Hematopoietic multipotent progenitor cell (in vitro differentiated cells): ENCODE results near the gene ORM2. TPM values are rescaled to one million over a fixed set of nuclear protein-coding genes. Genes with fewer than 3 reads are reported as not detected.

Source experiments
- DNase-seq, 3 donors: peaks; one replicate each; pipeline ENCODE4 v3.0.0-alpha.2; 2011 to 2015; ENCODE audit warnings: low read depth in 2 of 3, low spot score in 2 of 3
- total RNA-seq: library from RNA; depleted of rRNA; stranded (reverse); fragments of >200 nt; gene quantifications from one replicate; pipeline ENCODE4 v1.2.3, GENCODE V29; 2012

The ORM2 gene
- total RNA-seq, 1 donor: not detected

- no peak for DNase-seq
These were observed 38.3 kb downstream of the ORM2 start for GRCh38 chr9:114367772-114368569.

GRCh38 chr9:114369216-114370130 lies 39.8 kb downstream of the ORM2 start:
- DNase-seq: no peak

- no peak for DNase-seq
These were observed 40.7 kb downstream of the ORM2 start for GRCh38 chr9:114370251-114370967.

GRCh38 chr9:114370968-114371320 lies 41.3 kb downstream of the ORM2 start:
- no peak for DNase-seq

GRCh38 chr9:114371343-114371944 lies 41.8 kb downstream of the ORM2 start:
- DNase-seq: no peak

GRCh38 chr9:114371973-114372917 lies 42.6 kb downstream of the ORM2 start:
- peak in 1 of 3 donors; percentile 44 for DNase-seq

GRCh38 chr9:114372921-114373448 lies 43.3 kb downstream of the ORM2 start:
- DNase-seq: peak; percentile 58 to 98 (median 96)

GRCh38 chr9:114373960-114374730 lies 44.5 kb downstream of the ORM2 start:
- DNase-seq: no peak

GRCh38 chr9:114374936-114375335 lies 45.3 kb downstream of the ORM2 start:
- no peak for DNase-seq

GRCh38 chr9:114375386-114376175 lies 45.9 kb downstream of the ORM2 start:
- no peak for DNase-seq

- DNase-seq: no peak
These were observed 47.1 kb downstream of the ORM2 start for GRCh38 chr9:114376586-114377445.

GRCh38 chr9:114378016-114378415 lies 48.3 kb downstream of the ORM2 start:
- DNase-seq: no peak

- no peak for DNase-seq
These were observed 49.2 kb downstream of the ORM2 start for GRCh38 chr9:114378883-114379282.
